Osteoblast (primary cell): ENCODE measurements around the gene PHF12. TPM values are rescaled to one million over a fixed set of nuclear protein-coding genes. Genes with fewer than 3 reads are reported as not detected.
"Not testable (repeated sequence)": the region's sequence is repeated elsewhere in the genome, so short reads cannot be mapped to it uniquely, and the experiment has no call there.

Source experiments
- DNase-seq: peaks from one replicate; pipeline ENCODE4 v3.0.0; 2011; ENCODE audit warnings: low spot score, mixed read lengths; ENCODE audit not compliant: insufficient read length; ENCODE audit errors: missing footprints
- H2AFZ ChIP-seq: 2 replicates; pipeline ENCODE4 v1.6.0; 2011; ENCODE audit warnings: mild to moderate bottlenecking, low read length
- H3K27ac ChIP-seq: 2 replicates; pipeline ENCODE4 v1.5.1; 2011; ENCODE audit warnings: mild to moderate bottlenecking, low read depth, low read length, moderate library complexity
- H3K27me3 ChIP-seq: 2 replicates; pipeline ENCODE4 v1.6.0; 2012; ENCODE audit warnings: mild to moderate bottlenecking, control low read depth, inconsistent platforms, low read length, moderate library complexity; ENCODE audit not compliant: insufficient read depth
- H3K36me3 ChIP-seq: 2 replicates; pipeline ENCODE4 v1.5.1; 2011; ENCODE audit warnings: mild to moderate bottlenecking, low read length, control low read depth, moderate library complexity; ENCODE audit not compliant: insufficient read depth
- H3K4me1 ChIP-seq: 2 replicates; pipeline ENCODE4 v1.5.1; 2011; ENCODE audit warnings: mild to moderate bottlenecking, low read length, control low read depth, moderate library complexity; ENCODE audit not compliant: insufficient read depth
- H3K4me2 ChIP-seq: 2 replicates; pipeline ENCODE4 v1.6.0; 2011; ENCODE audit warnings: mild to moderate bottlenecking, low read length; ENCODE audit not compliant: insufficient read depth
- H3K4me3 ChIP-seq: fragments of 200-600 bp; sonication (generic); 3 replicates; pipeline ENCODE4 v1.5.1; 2012; ENCODE audit warnings: mild to moderate bottlenecking, low read length, inconsistent platforms; ENCODE audit not compliant: insufficient read depth
- H3K79me2 ChIP-seq: 2 replicates; pipeline ENCODE4 v1.6.0; 2012; ENCODE audit warnings: mild to moderate bottlenecking, low read length, control low read depth, inconsistent platforms; ENCODE audit not compliant: insufficient read depth
- H3K9me3 ChIP-seq: 2 replicates; pipeline ENCODE4 v1.5.1; 2011; ENCODE audit warnings: low read depth, low read length, control low read depth
- H4K20me1 ChIP-seq: 2 replicates; pipeline ENCODE4 v1.6.0; 2012; ENCODE audit warnings: mild to moderate bottlenecking, low read length, control low read depth; ENCODE audit not compliant: insufficient read depth
- CTCF ChIP-seq: IDR thresholded peaks from 2 replicates; pipeline ENCODE4 v1.5.1; 2011; ENCODE audit warnings: mild to moderate bottlenecking, low read depth, low read length, moderate library complexity; ENCODE audit errors: extremely low read depth
- total RNA-seq: library from RNA; depleted of rRNA; stranded (reverse); fragments of >200 nt; gene quantifications from 2 replicates; pipeline ENCODE4 v1.2.3, GENCODE V29; 2012

Gene PHF12
- total RNA-seq, 1 donor = 26.8 TPM

- H3K9me3 ChIP-seq = no peaks in the 10 kb centered on the region
- H2AFZ ChIP-seq = no peak overlapping the region
- DNase-seq = peak; percentile 66
- H3K79me2 ChIP-seq = no peaks in the 10 kb centered on the region
- H3K36me3 ChIP-seq = peaks cover 46% of the 10 kb centered on the region
- no peak overlapping the region for H3K4me2 ChIP-seq
- peaks cover 12% of the 10 kb centered on the region for H4K20me1 ChIP-seq
- TF ChIP-seq CTCF = no peak
- no peaks in the 10 kb centered on the region for H3K27me3 ChIP-seq
- H3K4me3 ChIP-seq = no peak overlapping the region
- no peak overlapping the region for H3K27ac ChIP-seq
- H3K4me1 ChIP-seq = peaks cover 21% of the 10 kb centered on the region
These were observed 46.5 kb downstream of the PHF12 start for GRCh38 chr17:28904800-28905199.

DNA sequence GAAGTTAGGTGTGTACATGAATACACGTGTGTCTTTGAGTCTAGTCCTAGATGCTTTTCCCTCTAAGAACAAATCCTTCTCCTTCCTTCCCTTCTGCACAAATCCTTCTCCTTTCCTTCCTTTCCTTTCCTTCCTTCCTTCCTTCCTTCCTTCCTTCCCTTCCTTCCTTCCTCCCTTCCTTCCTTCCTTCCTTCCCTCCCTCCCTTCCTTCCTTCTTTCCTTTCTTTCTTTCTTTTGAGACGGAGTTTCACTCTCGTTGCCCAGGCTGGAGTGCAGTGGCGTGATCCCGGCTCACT is 47.8 kb downstream of the PHF12 start:
- not testable (repeated sequence) for H3K4me3 ChIP-seq, H2AFZ ChIP-seq, H3K27me3 ChIP-seq, H3K9me3 ChIP-seq, DNase-seq, H4K20me1 ChIP-seq, H3K27ac ChIP-seq, H3K79me2 ChIP-seq
- Histone ChIP-seq H3K4me2 (peak overlapping the region; percentile 88), H3K4me1 (peaks cover 14% of the 10 kb centered on the region), H3K36me3 (peaks cover 33% of the 10 kb centered on the region)

GRCh38 chr17:28902819-28903545 is 48.3 kb downstream of the PHF12 start, which contains the start of gene DHRS13:
DHRS13 (minus strand) TSS chr17:28903079; CDS start chr17:28902944, 135 bp downstream.
- H3K27ac ChIP-seq = no peak within 1 kb of the TSS
- H3K27me3 ChIP-seq = no peaks in the 10 kb centered on the region
- peaks cover 28% of the 10 kb centered on the region for H3K36me3 ChIP-seq
- H2AFZ ChIP-seq = peak within 1 kb of the TSS; percentile 73
- peak; percentile 68 for TF ChIP-seq CTCF
- H4K20me1 ChIP-seq = peaks cover 7% of the 10 kb centered on the region
- peaks cover 4% of the 10 kb centered on the region for H3K79me2 ChIP-seq
- no peaks in the 10 kb centered on the region for H3K9me3 ChIP-seq
- H3K4me1 ChIP-seq = peaks cover 18% of the 10 kb centered on the region
- H3K4me3 ChIP-seq = peak within 1 kb of the TSS; percentile 77
- peak within 1 kb of the TSS; percentile 88 for H3K4me2 ChIP-seq
- peak; percentile 100 for DNase-seq

DNA sequence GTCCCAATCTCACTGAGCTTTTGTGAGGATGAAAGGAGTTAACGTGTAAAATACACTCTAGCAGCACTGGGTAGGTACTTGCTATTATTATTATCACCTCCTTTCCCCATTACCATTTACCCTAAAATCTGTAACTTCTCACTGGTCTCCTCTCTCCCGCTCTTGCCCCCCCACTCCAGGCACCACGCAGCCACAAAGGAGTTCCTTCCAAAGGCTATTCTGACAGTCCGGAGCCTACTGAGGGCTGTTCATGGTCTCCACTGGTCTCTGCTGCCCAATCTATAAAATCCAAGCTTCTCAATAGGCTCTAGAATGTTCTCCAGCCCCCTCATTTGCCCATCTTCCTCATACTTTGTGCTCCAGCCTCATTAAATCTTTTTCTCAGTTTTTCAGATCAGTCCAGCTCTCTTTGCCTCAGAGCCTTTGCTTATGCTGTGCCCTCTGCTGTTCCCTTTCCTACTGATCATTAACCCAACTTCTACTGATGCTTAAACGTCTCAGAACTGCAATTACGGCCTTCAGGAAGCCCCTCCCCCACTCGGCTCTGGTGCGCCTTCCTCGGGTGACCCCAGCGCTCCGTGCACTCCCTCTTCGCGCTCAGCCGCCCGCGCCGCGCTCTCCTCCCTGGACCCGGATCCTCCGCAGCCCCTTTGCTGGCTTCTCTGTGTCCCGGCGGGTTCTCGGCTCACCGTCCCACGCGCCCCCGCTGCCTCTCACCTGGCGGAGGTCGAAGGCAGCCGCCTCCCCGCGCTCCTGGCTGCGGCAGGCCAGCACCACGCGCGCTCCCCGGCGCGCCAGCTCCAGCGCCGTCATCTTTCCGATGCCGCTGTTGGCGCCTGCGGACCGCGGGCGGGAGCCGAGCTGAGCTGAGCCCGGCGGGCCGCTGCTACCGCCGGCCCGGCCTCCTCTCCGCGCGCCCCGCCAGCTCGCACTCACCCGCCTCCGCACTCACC is 49.2 kb downstream of the PHF12 start:
- Histone ChIP-seq H3K9me3 (no peaks in the 10 kb centered on the region), H3K36me3 (peaks cover 19% of the 10 kb centered on the region), H3K4me3 (peak overlapping the region; percentile 77), H2AFZ (peak overlapping the region; percentile 73), H3K27ac (no peak overlapping the region), H3K4me1 (peaks cover 22% of the 10 kb centered on the region), H4K20me1 (peaks cover 7% of the 10 kb centered on the region), H3K4me2 (peak overlapping the region; percentile 88), H3K79me2 (peaks cover 11% of the 10 kb centered on the region), H3K27me3 (no peaks in the 10 kb centered on the region)
- DNase-seq = peak; percentile 96
- TF ChIP-seq CTCF = no peak
